GM12878 (cell line): ENCODE data around the gene MOB2. TPM values are rescaled to one million over a fixed set of nuclear protein-coding genes. Genes with fewer than 3 reads are reported as not detected.

Experiments used
- ATAC-seq: fragments of 200-7000 bp; cut with Tn5 transposase; 3 replicates; pipeline ENCODE4 v1.9.1; 2020; ENCODE audit warnings: mild to moderate bottlenecking, moderate library complexity
- BruUV-seq: library from RNA; stranded (reverse); fragments of 400-500 nt; replicated peaks from 2 replicates; lab custom pipeline; 2021; lab: Mats Ljungman, UMichigan
- CTCF ChIA-PET: fragments of 300-600 bp; sonication (Branson Sonifier 250); formaldehyde crosslinking; extraction: SDS; loops from one replicate; lab custom pipeline; 2021; ENCODE audit warnings: inconsistent platforms; lab: Yijun Ruan, JAX
- POLR2A ChIA-PET: fragments of 350-600 bp; formaldehyde crosslinking; extraction: SDS; loops from one replicate; lab custom pipeline; 2021; ENCODE audit warnings: inconsistent platforms; lab: Charles Lee
- RAD21 ChIA-PET: fragments of 300-600 bp; sonication (Branson Sonifier 250); formaldehyde crosslinking; loops from one replicate; lab custom pipeline; 2023; ENCODE audit warnings: antibody characterized with exemption; ENCODE audit not compliant: unreplicated experiment; lab: Charles Lee
- SMC1A ChIA-PET: fragments of 300-600 bp; sonication (Branson Sonifier 250); formaldehyde crosslinking; loops from one replicate; lab custom pipeline; 2023; ENCODE audit not compliant: unreplicated experiment, uncharacterized antibody; lab: Charles Lee
- DNase-seq: peaks from one replicate; pipeline ENCODE4 v3.0.0-alpha.2; 2011; ENCODE audit warnings: low read depth, low spot score
- FAIRE-seq: peaks from 3 replicates; lab custom pipeline; 2011; peaks lifted over from hg19 to GRCh38; lab: Jason Lieb, UNC
- H2AFZ ChIP-seq: 2 replicates; pipeline ENCODE4 v1.6.0; 2011; ENCODE audit warnings: low read depth, low read length, control low read depth; ENCODE audit not compliant: control insufficient read depth
- H3K27ac ChIP-seq: 2 replicates; pipeline ENCODE4 v1.5.1; 2011; ENCODE audit warnings: control low read depth; ENCODE audit not compliant: control insufficient read depth, insufficient read depth
- H3K27me3 ChIP-seq, 2 experiments: replicated peaks in 1 of 2; 2 replicates each; pipeline versions ENCODE4 v1.6.0 to v1.6.1; 2011; ENCODE audit warnings: low read length in 1 of 2; ENCODE audit not compliant: control insufficient read depth in 2 of 2, insufficient read depth in 2 of 2
- H3K36me3 ChIP-seq, 2 experiments: 2 replicates each; pipeline ENCODE4 v1.5.1; 2011; ENCODE audit warnings: low read length in 1 of 2; ENCODE audit not compliant: control insufficient read depth in 2 of 2, insufficient read depth in 2 of 2
- H3K4me1 ChIP-seq: 2 replicates; pipeline ENCODE4 v1.6.1; 2011; ENCODE audit warnings: mild to moderate bottlenecking, low read length, moderate library complexity, mixed read lengths; ENCODE audit not compliant: control insufficient read depth, insufficient read depth
- H3K4me2 ChIP-seq: 2 replicates; pipeline ENCODE4 v1.6.0; 2011; ENCODE audit warnings: control low read depth; ENCODE audit not compliant: control insufficient read depth, insufficient read depth
- H3K4me3 ChIP-seq: fragments of 200-600 bp; sonication (generic); 2 replicates; pipeline ENCODE4 v1.5.1; 2016
- H3K79me2 ChIP-seq: 2 replicates; pipeline ENCODE4 v1.6.0; 2011; ENCODE audit warnings: low read length; ENCODE audit not compliant: control insufficient read depth, insufficient read depth
- H3K9ac ChIP-seq: 2 replicates; pipeline ENCODE4 v1.8.0; 2011; ENCODE audit warnings: low read length, control low read depth, mixed read lengths; ENCODE audit not compliant: control insufficient read depth, insufficient read depth
- H3K9me3 ChIP-seq: replicated peaks from 3 replicates; pipeline ENCODE4 v1.5.1; 2011; ENCODE audit warnings: mild to moderate bottlenecking, low read length; ENCODE audit not compliant: control insufficient read depth, insufficient read depth
- H4K20me1 ChIP-seq: 2 replicates; pipeline ENCODE4 v1.6.0; 2011; ENCODE audit not compliant: control insufficient read depth, insufficient read depth
- MEF2B ChIP-seq: fragments of 450-650 bp; IDR thresholded peaks from 2 replicates; pipeline ENCODE4 v1.6.1; 2018; ENCODE audit warnings: mild to moderate bottlenecking, moderate library complexity; ENCODE audit not compliant: partially characterized antibody, poor library complexity, severe bottlenecking
- MLLT1 ChIP-seq: fragments of 450-650 bp; IDR thresholded peaks from 2 replicates; pipeline ENCODE4 v1.6.1; 2016; ENCODE audit warnings: mild to moderate bottlenecking
- MXI1 ChIP-seq: fragments of 150-350 bp; IDR thresholded peaks from 2 replicates; pipeline ENCODE4 v1.6.1; 2011; ENCODE audit warnings: low read depth, mild to moderate bottlenecking, inconsistent platforms, low read length, improper control_type of control experiment
- PML ChIP-seq: IDR thresholded peaks from 2 replicates; pipeline ENCODE4 v1.6.1; 2012; ENCODE audit warnings: low read length, inconsistent platforms
- RFX5 ChIP-seq: IDR thresholded peaks from 2 replicates; pipeline ENCODE4 v1.6.1; 2011; ENCODE audit warnings: low read depth, low read length, improper control_type of control experiment
- ZNF622 ChIP-seq: fragments of 450-650 bp; IDR thresholded peaks from 2 replicates; pipeline ENCODE4 v1.6.1; 2017; ENCODE audit warnings: mild to moderate bottlenecking, inconsistent platforms
- WGBS: methylation state at CpG from one replicate; pipeline ENCODE4 v1.1.6; 2016; ENCODE audit warnings: low lambda C conversion rate; ENCODE audit not compliant: insufficient replicate concordance, insufficient coverage; ENCODE audit errors: missing lambda C conversion rate; 5-methylcytosine and 5-hydroxymethylcytosine counted together
- in situ Hi-C: fragments of 300-500 bp; cut with MboI; formaldehyde crosslinking; loops from 9 replicates; pipeline ENCODE4 v1.14.3; 2018; ENCODE audit warnings: mixed read lengths
- intact Hi-C: fragments of 100-400 bp; cut with micrococcal nuclease; formaldehyde crosslinking; loops from one replicate; pipeline ENCODE4 v1.14.2; 2022; ENCODE audit not compliant: unreplicated experiment
- polyA plus RNA-seq, 11 experiments: library from polyadenylated mRNA; depleted of rRNA in 4 of 11; unstranded in 6 of 11; stranded (reverse) in 5 of 11; fragments of >200 nt; fragmentation: Nextera tagmentation in 4 of 11; fragmentation: Illumina TruSeq in 1 of 11; extraction: Ambion mirVana in 4 of 11; extraction: Trizol in 1 of 11; gene quantifications; 1 replicate in 1 of 11; 2 replicates in 10 of 11; pipeline versions ENCODE4 v1.2.1 to v1.2.3, GENCODE V29; 2011 to 2016; ENCODE audit warnings: inconsistent platforms in 2 of 11, missing spikeins in 2 of 11, low read depth in 1 of 11
- total RNA-seq, 4 experiments: library from RNA; depleted of rRNA in 3 of 4; stranded (reverse); fragments of >200 nt in 3 of 4; fragmentation: Illumina TruSeq in 1 of 4; extraction: Trizol in 1 of 4; gene quantifications; 2 replicates each; pipeline versions ENCODE4 v1.2.1 to v1.2.3, GENCODE V29; 2013 to 2021

Gene MOB2
- total and polyA plus RNA-seq, 10 of the 15 experiments (the other 5 are each of a cell fraction or from before 2014, with no cell fraction given), result 0.10 to 34.6 (median 15.5) TPM

- POLR2A ChIA-PET, result no interaction called here
- Histone ChIP-seq H3K9ac (no peak overlapping the region), H3K4me2 (0 out of 2 replicates have a peak overlapping the region, but pooled peaks have one; percentile 28), H3K9me3 (no peaks in the 10 kb centered on the region), H2AFZ (no peak overlapping the region), H4K20me1 (no peaks in the 10 kb centered on the region; the same call in 1 of the 2 replicates), H3K27me3 (no peaks in the 10 kb centered on the region), H3K36me3 (peaks cover 0 to 1% of the 10 kb centered on the region in 2 experiments; a peak in 1 of 4 replicates), H3K4me1 (peaks cover 10% of the 10 kb centered on the region), H3K4me3 (no peak overlapping the region), H3K79me2 (peaks cover 7% of the 10 kb centered on the region), H3K27ac (no peak overlapping the region)
- CTCF ChIA-PET, result interaction anchor here (2.0 kb wide), 1 partner anchor 55 kb away, joined by 9 read pairs; no protein-coding TSS in a partner anchor
- FAIRE-seq (no peak), ATAC-seq (no peak), DNase-seq (no peak)
- BruUV-seq, result no TSS peak
- in situ Hi-C loops, result no loop called here
- intact Hi-C loops, result no loop called here
- TF ChIP-seq PML (no peak), MLLT1 (no peak), ZNF622 (no peak), RFX5 (no peak), MEF2B (peak; percentile 78), MXI1 (no peak)
- WGBS, result 77% methylated on average over 13 of the region's 13 CpGs
- SMC1A ChIA-PET, result no interaction called here
- RAD21 ChIA-PET, result interaction anchor here (1.2 to 2.1 kb wide), 3 partner anchors 54 to 258 kb away, joined by 3 to 11 read pairs (median 4); no protein-coding TSS in a partner anchor
Measured at GRCh38 chr11:1520209-1520662, 33.7 kb upstream of the MOB2 start.
